Neural cell (in vitro differentiated cells): ENCODE measurements around the gene GAPVD1.

Source experiments
- EZH2 ChIP-seq: fragments of 200-600, 300-800 bp; shearing (Covaris generic), sonication (generic); IDR thresholded peaks from 2 replicates; pipeline ENCODE4 v1.6.1; 2014; ENCODE audit warnings: antibody characterized with exemption, low read length, borderline replicate concordance, mild to moderate bottlenecking; ENCODE audit not compliant: insufficient read depth, poor library complexity, severe bottlenecking
- SMC3 ChIP-seq: fragments of 450-650 bp; conservative IDR thresholded peaks from 2 replicates; pipeline ENCODE4 v1.6.1; 2014; ENCODE audit warnings: antibody characterized with exemption, mild to moderate bottlenecking, moderate library complexity; ENCODE audit not compliant: poor library complexity
- TF ChIP-seq, protein P1 (sequence below): fragments of 450-650 bp; IDR thresholded peaks from 2 replicates; pipeline ENCODE4 v1.5.1; 2014; ENCODE audit warnings: antibody characterized with exemption, mild to moderate bottlenecking, moderate library complexity; ENCODE audit not compliant: poor library complexity, severe bottlenecking

DNA sequence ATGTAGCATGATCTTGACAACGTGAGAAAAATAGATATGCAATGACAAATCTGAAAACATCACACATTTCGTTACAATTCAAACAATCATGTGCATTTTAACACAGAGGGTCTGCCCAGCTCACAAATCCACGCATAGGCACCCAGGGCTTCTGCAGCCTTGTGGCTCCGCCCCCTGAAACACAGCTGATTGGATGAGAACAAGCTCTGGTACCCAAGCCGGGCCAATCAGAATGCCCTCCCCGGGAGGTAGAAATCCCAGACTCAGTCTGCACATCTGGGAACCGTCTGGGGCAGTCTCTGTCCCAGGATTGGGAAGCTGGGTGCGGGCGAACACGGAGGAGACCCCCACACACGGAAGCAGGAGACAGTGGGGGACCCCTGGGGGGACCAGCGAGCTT lies 137.5 kb downstream of the GAPVD1 start:
- TF ChIP-seq, protein P1, sequence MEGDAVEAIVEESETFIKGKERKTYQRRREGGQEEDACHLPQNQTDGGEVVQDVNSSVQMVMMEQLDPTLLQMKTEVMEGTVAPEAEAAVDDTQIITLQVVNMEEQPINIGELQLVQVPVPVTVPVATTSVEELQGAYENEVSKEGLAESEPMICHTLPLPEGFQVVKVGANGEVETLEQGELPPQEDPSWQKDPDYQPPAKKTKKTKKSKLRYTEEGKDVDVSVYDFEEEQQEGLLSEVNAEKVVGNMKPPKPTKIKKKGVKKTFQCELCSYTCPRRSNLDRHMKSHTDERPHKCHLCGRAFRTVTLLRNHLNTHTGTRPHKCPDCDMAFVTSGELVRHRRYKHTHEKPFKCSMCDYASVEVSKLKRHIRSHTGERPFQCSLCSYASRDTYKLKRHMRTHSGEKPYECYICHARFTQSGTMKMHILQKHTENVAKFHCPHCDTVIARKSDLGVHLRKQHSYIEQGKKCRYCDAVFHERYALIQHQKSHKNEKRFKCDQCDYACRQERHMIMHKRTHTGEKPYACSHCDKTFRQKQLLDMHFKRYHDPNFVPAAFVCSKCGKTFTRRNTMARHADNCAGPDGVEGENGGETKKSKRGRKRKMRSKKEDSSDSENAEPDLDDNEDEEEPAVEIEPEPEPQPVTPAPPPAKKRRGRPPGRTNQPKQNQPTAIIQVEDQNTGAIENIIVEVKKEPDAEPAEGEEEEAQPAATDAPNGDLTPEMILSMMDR: no peak
- no peak for TF ChIP-seq EZH2
- no peak for TF ChIP-seq SMC3
